ENCODE measurements around the gene KRT76. TPM values are rescaled to one million over a fixed set of nuclear protein-coding genes. Genes with fewer than 3 reads are reported as not detected.
"Not testable (repeated sequence)": the region's sequence is repeated elsewhere in the genome, so short reads cannot be mapped to it uniquely, and the experiment has no call there.

The KRT76 gene
- total RNA-seq, 1 experiment from 2014 or later = not detected

GRCh38 chr12:52763036-52763659 lies 14.0 kb downstream of the KRT76 start:
- DNase-seq (no peak), ATAC-seq (no peak)
- ChIA-PET CTCF (no interaction called here), POLR2A (ENCODE audit: unreplicated experiment) (no interaction called here)
- H3F3A ChIP-seq (ENCODE audit: low read length, unreplicated experiment) = no peaks in the 10 kb centered on the region
- no peaks in the 10 kb centered on the region for H3K4me1 ChIP-seq (ENCODE audit: insufficient read depth, low read length)
- no peaks in the 10 kb centered on the region for H4K20me1 ChIP-seq (ENCODE audit: low read length)
- H2AFZ ChIP-seq (ENCODE audit: low read length) = no peak overlapping the region
- H3K36me3 ChIP-seq (ENCODE audit: low read depth, low read length) = no peaks in the 10 kb centered on the region
- BruUV-seq (replicated peaks) = no TSS peak
- H3K27ac ChIP-seq (ENCODE audit: low read length) = no peak overlapping the region
- H3K4me3 ChIP-seq (ENCODE audit: low read length) = no peak overlapping the region
- TF ChIP-seq, protein P1, sequence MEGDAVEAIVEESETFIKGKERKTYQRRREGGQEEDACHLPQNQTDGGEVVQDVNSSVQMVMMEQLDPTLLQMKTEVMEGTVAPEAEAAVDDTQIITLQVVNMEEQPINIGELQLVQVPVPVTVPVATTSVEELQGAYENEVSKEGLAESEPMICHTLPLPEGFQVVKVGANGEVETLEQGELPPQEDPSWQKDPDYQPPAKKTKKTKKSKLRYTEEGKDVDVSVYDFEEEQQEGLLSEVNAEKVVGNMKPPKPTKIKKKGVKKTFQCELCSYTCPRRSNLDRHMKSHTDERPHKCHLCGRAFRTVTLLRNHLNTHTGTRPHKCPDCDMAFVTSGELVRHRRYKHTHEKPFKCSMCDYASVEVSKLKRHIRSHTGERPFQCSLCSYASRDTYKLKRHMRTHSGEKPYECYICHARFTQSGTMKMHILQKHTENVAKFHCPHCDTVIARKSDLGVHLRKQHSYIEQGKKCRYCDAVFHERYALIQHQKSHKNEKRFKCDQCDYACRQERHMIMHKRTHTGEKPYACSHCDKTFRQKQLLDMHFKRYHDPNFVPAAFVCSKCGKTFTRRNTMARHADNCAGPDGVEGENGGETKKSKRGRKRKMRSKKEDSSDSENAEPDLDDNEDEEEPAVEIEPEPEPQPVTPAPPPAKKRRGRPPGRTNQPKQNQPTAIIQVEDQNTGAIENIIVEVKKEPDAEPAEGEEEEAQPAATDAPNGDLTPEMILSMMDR (conservative IDR thresholded peaks at IDR 0.05; ENCODE audit: low read depth, low read length) = no peak
- TF ChIP-seq EZH2phosphoT487 (IDR thresholded peaks at IDR 0.05; ENCODE audit: borderline replicate concordance, low read length) = no peak
- TF ChIP-seq EZH2 (IDR thresholded peaks at IDR 0.05; ENCODE audit: low read length, unreplicated experiment) = no peak
- H3K27me3 ChIP-seq (ENCODE audit: low read length) = no peaks in the 10 kb centered on the region; the same call in 1 of the 2 replicates
- no peak overlapping the region for H3K4me2 ChIP-seq (ENCODE audit: low read length)
- intact Hi-C loops (cut with micrococcal nuclease) = no loop called here
- H3K9me2 ChIP-seq (replicated peaks; ENCODE audit: low read length) = no peaks in the 10 kb centered on the region
- peaks cover 11% of the 10 kb centered on the region for H3K9me3 ChIP-seq (ENCODE audit: low read length)
- H3K79me2 ChIP-seq (ENCODE audit: low read length) = no peaks in the 10 kb centered on the region
- no peak overlapping the region for H3K9ac ChIP-seq (ENCODE audit: low read length)

GRCh38 chr12:52761802-52762201 lies 15.3 kb downstream of the KRT76 start:
- intact Hi-C loops (cut with micrococcal nuclease) = no loop called here
- Histone ChIP-seq H3K4me1 (ENCODE audit: insufficient read depth, low read length) (no peaks in the 10 kb centered on the region), H3K27me3 (ENCODE audit: low read length) (no peaks in the 10 kb centered on the region; the same call in 1 of the 2 replicates), H3K27ac (ENCODE audit: low read length) (no peak overlapping the region), H4K20me1 (ENCODE audit: low read length) (no peaks in the 10 kb centered on the region), H3K4me3 (ENCODE audit: low read length) (no peak overlapping the region), H2AFZ (ENCODE audit: low read length) (no peak overlapping the region), H3K4me2 (ENCODE audit: low read length) (no peak overlapping the region), H3K9ac (ENCODE audit: low read length) (no peak overlapping the region), H3F3A (ENCODE audit: low read length, unreplicated experiment) (no peaks in the 10 kb centered on the region), H3K9me2 (replicated peaks; ENCODE audit: low read length) (no peaks in the 10 kb centered on the region), H3K36me3 (ENCODE audit: low read depth, low read length) (no peaks in the 10 kb centered on the region), H3K9me3 (ENCODE audit: low read length) (peaks cover 11% of the 10 kb centered on the region), H3K79me2 (ENCODE audit: low read length) (no peaks in the 10 kb centered on the region)
- no peak for DNase-seq
- TF ChIP-seq, protein P1 (conservative IDR thresholded peaks at IDR 0.05; ENCODE audit: low read depth, low read length) = no peak
- TF ChIP-seq EZH2 (IDR thresholded peaks at IDR 0.05; ENCODE audit: low read length, unreplicated experiment) = no peak
- TF ChIP-seq EZH2phosphoT487 (IDR thresholded peaks at IDR 0.05; ENCODE audit: borderline replicate concordance, low read length) = no peak
- ChIA-PET POLR2A (ENCODE audit: unreplicated experiment) (no interaction called here), CTCF (no interaction called here)
- no TSS peak for BruUV-seq (replicated peaks)
- ATAC-seq = no peak

DNA sequence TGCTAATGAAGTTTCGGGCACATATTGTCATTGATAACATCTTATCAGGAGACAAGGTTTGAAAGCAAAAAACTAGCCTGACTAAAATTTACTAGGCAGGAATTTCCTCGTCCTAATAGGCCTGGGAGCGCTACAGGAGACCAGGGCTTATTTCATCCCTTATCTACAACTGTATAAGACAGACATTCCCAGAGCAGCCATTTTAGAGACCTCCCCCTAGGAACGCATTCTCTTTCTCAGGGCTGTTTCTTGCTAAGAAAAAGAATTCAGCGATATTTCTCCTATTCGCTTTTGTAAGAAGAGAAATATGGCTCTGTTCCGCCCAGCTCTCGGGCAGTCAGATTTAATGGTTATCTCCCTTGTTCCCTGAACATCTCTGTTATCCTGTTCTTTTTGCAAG lies 15.9 kb downstream of the KRT76 start:
- intact Hi-C loops (cut with micrococcal nuclease); ATAC-seq; H3K4me2 ChIP-seq (ENCODE audit: low read length): not testable (repeated sequence)

More for the DNA sequence above, 15.9 kb downstream of the KRT76 start:
- DNase-seq; H3K9me2 ChIP-seq (replicated peaks; ENCODE audit: low read length); H4K20me1 ChIP-seq (ENCODE audit: low read length); H2AFZ ChIP-seq (ENCODE audit: low read length); H3K9ac ChIP-seq (ENCODE audit: low read length); H3K27me3 ChIP-seq (ENCODE audit: low read length); BruUV-seq (replicated peaks); H3K4me1 ChIP-seq (ENCODE audit: insufficient read depth, low read length); H3K79me2 ChIP-seq (ENCODE audit: low read length); POLR2A ChIA-PET (ENCODE audit: unreplicated experiment); H3K27ac ChIP-seq (ENCODE audit: low read length); H3K4me3 ChIP-seq (ENCODE audit: low read length); H3K36me3 ChIP-seq (ENCODE audit: low read depth, low read length); CTCF ChIA-PET; H3F3A ChIP-seq (ENCODE audit: low read length, unreplicated experiment): not testable (repeated sequence)
- H3K9me3 ChIP-seq (ENCODE audit: low read length) = peaks cover 11% of the 10 kb centered on the region

Data from PC-3 (cell line).